EL (cell line): Measurements from ENCODE around the gene CNOT6.
A peak's percentile ranks its signal among the peaks of the same experiment; 100 is the strongest.
"Not testable (repeated sequence)": the region's sequence is repeated elsewhere in the genome, so short reads cannot be mapped to it uniquely, and the experiment has no call there.

Source experiments
- DNase-seq: peaks from one replicate; pipeline ENCODE4 v3.0.0-alpha.2; 2016

The CNOT6 gene

GRCh38 chr5:180521101-180521500 is 26.9 kb downstream of the CNOT6 start:
- DNase-seq: no peak

GRCh38 chr5:180521591-180521990 is 27.4 kb downstream of the CNOT6 start:
- DNase-seq: no peak

- DNase-seq: peak; percentile 6
Observed at GRCh38 chr5:180522330-180522729, 28.2 kb downstream of the CNOT6 start.

- DNase-seq: no peak
Observed at GRCh38 chr5:180523629-180524466, 29.7 kb downstream of the CNOT6 start.

DNA sequence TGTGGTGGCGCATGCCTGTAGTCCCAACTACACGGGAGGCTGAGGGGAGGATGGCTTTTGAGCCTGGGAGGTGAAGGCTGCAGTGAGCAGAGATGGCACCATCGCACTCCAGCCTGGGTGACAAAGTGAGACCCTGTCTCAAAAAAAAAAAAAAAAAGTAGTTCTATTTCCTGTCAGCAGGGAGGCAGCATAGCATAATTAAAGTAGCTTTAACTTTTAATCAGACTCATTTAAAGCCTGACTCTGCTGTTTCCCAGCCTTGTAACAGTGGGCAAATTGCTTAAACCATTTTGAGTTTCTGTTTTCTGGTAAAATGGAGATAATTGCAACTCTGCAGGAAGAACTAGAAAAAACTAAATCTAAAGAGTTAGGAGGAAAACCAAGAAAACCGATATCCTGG is 31.2 kb downstream of the CNOT6 start:
- DNase-seq: no peak

- no peak for DNase-seq
Observed at GRCh38 chr5:180526269-180526668, 32.1 kb downstream of the CNOT6 start.

- DNase-seq: no peak
Observed at GRCh38 chr5:180527659-180528058, 33.5 kb downstream of the CNOT6 start.

GRCh38 chr5:180531036-180531585 is 36.9 kb downstream of the CNOT6 start:
- not testable (repeated sequence) for DNase-seq

GRCh38 chr5:180532268-180532667 is 38.1 kb downstream of the CNOT6 start:
- no peak for DNase-seq

DNA sequence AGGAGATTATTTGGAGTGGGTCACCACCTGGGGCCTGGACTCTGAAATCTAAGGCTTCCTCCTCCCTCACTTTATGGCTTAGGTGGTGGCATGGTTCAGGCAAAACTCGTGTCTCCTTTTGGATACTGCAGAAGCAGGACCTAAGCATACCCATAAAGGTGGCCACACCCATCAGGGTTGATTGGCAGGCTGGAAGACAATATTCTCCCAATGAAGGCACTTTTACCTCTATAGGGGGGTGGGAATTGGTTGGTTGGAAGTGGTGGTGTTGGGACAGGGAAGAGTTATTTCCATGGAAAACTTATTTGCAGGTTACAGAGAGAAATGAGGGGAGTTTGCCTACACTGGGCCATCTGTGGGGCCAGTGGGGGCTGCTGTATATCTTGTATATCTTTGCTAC is 39.7 kb downstream of the CNOT6 start:
- no peak for DNase-seq

GRCh38 chr5:180535573-180535972 is 41.4 kb downstream of the CNOT6 start:
- no peak for DNase-seq

- DNase-seq: no peak
Observed at GRCh38 chr5:180540050-180540694, 46.0 kb downstream of the CNOT6 start.

DNA sequence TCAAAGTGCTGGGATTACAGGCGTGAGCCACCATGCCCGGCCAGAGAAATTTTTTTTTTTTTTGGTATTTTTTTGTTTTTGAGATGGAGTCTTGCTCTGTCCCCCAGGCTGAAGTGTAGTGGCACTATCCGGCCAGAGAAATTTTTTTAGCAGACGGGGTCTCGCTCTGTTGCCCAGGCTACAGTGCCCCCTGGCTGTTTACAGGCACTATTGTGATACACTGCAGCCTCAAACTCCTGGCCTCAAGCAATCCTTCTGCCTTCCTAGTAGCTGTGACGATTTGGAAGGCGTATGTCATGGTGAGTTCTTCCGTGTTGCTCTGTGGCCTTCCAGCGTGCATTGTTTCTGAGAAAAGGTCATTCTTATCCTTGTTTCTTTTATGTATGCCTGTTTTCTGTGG is 47.5 kb downstream of the CNOT6 start:
- no peak for DNase-seq

DNA sequence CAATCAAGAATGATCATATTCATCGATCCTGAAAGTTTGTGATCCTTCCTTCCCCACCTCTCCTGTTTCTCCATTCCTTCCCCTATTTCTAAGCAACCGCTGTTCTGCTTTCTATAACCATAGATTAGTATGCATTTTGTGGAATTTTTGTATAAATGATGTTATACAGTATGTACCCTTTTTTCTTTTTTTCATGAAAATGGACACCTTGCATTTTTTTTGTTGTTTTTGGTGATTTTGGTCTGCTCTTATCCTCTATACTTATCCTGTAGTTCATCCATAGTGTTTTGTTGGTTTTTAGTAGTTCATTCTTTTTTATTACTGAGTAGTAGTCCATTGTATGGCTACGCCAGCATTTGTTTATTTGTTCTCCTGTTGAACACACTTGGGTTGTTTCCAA is 51.1 kb downstream of the CNOT6 start:
- no peak for DNase-seq

GRCh38 chr5:180548563-180548962 is 54.4 kb downstream of the CNOT6 start:
- no peak for DNase-seq

- peak; percentile 3 for DNase-seq
Observed at GRCh38 chr5:180553530-180553929, 59.4 kb downstream of the CNOT6 start.

GRCh38 chr5:180555168-180555921 is 61.2 kb downstream of the CNOT6 start:
- DNase-seq: peak; percentile 53

DNA sequence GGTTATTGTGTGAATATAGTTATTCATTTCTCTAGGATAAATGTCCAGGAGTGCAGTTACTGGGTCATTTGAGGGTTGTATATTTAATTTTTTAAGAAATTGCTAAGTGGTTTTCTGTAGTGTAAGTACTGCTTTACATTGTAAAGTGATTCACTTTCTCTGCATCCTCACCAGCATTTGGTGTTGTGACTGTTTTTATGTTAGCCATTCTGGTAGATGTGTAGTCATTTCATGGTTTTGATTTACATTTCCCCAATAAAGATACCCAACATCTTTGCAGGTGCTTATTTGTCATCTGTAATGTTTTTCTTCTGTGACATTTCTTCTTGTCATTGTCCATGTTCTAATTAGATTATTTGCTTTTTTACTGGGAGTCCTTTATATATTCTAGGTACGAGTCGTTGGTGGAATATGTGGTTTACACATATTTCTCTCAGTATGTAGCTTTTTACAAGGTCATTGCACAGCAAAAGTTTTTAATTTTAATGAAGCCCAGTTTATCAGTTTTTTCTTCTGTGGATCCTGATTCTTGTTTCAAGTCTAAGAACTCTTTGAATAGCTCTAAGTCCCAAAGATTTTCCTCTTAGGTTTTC is 63.1 kb downstream of the CNOT6 start:
- DNase-seq: peak; percentile 47

- no peak for DNase-seq
Observed at GRCh38 chr5:180558232-180558631, 64.1 kb downstream of the CNOT6 start.

- DNase-seq: no peak
Observed at GRCh38 chr5:180563994-180564393, 69.8 kb downstream of the CNOT6 start.

DNA sequence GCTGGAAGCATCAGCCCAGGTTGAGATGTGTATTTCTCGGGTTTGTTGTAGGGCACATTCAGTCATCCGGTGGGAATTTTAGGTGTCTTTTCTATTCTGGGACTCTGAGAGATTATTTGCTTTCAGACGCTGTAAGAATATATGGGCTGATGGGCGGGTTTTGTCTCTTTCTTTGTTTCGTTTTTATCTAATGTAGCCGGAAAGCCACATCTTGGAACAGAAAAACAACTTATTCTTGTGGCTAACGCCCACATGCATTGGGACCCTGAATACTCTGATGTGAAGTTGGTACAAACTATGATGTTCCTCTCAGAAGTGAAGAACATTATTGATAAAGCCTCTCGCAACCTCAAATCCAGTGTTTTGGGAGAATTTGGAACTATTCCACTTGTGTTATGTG is 74.7 kb downstream of the CNOT6 start:
- DNase-seq: no peak

DNA sequence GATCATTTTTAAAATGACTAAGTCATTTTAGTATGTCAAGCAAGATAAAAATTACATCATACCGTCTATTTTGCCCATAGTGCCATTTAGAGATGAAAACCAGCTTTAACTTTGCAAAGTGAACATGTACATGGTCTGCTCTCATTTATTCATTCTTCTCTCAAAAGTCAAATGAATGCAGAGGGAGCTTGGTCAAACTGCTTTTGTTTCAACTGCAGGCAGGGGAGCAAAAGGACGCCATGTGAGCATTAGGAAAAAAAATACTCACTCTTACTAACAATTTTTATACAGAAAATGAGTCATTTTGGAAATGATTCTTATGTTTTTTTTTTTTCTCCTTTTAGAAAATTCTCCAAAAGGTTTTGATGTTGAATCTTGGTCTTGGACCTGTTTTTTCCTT is 81.4 kb downstream of the CNOT6 start:
- DNase-seq: no peak

DNA sequence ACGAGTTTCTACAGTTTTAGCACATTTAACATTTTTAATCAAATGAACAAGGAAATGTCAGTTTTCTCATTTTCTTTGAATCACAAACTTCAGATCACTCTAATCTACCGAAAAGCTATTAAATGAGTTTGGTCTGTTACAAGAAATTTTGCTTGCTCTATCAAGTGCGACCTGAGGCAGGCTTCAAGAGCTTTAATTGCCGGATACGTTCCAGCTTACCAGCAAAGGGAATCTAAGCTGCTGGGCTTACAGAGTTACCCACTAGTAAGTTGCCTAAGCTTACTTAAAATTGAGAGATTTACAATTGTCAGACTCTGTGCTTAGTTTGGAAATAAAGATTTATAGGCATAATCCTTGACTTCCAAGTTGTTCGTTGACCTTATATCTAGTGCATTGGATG is 86.5 kb downstream of the CNOT6 start:
- DNase-seq: no peak
